IPS-11a (cell line): ENCODE data around the gene FARP1.

ENCODE experiments used
- H3K4me3 ChIP-seq: one replicate; pipeline ENCODE4 v1.5.1; 2013; ENCODE audit warnings: low read depth, low read length, control low read depth

FARP1 gene

GRCh38 chr13:98198683-98199082 lies 55.8 kb downstream of the FARP1 start:
- no peak overlapping the region for H3K4me3 ChIP-seq

GRCh38 chr13:98199480-98199879 lies 56.6 kb downstream of the FARP1 start:
- no peak overlapping the region for H3K4me3 ChIP-seq

- no peak overlapping the region for H3K4me3 ChIP-seq
Measured at GRCh38 chr13:98200211-98200878, 57.5 kb downstream of the FARP1 start.

GRCh38 chr13:98201189-98201588 lies 58.3 kb downstream of the FARP1 start:
- H3K4me3 ChIP-seq: no peak overlapping the region

GRCh38 chr13:98201984-98202383 lies 59.1 kb downstream of the FARP1 start:
- H3K4me3 ChIP-seq: no peak overlapping the region

GRCh38 chr13:98203646-98204326 lies 60.9 kb downstream of the FARP1 start:
- no peak overlapping the region for H3K4me3 ChIP-seq

GRCh38 chr13:98204546-98204945 lies 61.7 kb downstream of the FARP1 start:
- H3K4me3 ChIP-seq: no peak overlapping the region

GRCh38 chr13:98206946-98207345 lies 64.1 kb downstream of the FARP1 start:
- H3K4me3 ChIP-seq: no peak overlapping the region

GRCh38 chr13:98207416-98207815 lies 64.5 kb downstream of the FARP1 start:
- no peak overlapping the region for H3K4me3 ChIP-seq

GRCh38 chr13:98208606-98209005 lies 65.7 kb downstream of the FARP1 start:
- H3K4me3 ChIP-seq: no peak overlapping the region

- H3K4me3 ChIP-seq: no peak overlapping the region
Measured at GRCh38 chr13:98212763-98213162, 69.9 kb downstream of the FARP1 start.

- no peak overlapping the region for H3K4me3 ChIP-seq
Measured at GRCh38 chr13:98213354-98213753, 70.5 kb downstream of the FARP1 start.

GRCh38 chr13:98214008-98214643 lies 71.2 kb downstream of the FARP1 start:
- no peak overlapping the region for H3K4me3 ChIP-seq

GRCh38 chr13:98214707-98215106 lies 71.8 kb downstream of the FARP1 start:
- H3K4me3 ChIP-seq: no peak overlapping the region

- H3K4me3 ChIP-seq: no peak overlapping the region
Measured at GRCh38 chr13:98215508-98215907, 72.6 kb downstream of the FARP1 start.

GRCh38 chr13:98216135-98216565 lies 73.3 kb downstream of the FARP1 start:
- H3K4me3 ChIP-seq: no peak overlapping the region

- H3K4me3 ChIP-seq: no peak overlapping the region
Measured at GRCh38 chr13:98216711-98217285, 73.9 kb downstream of the FARP1 start.

GRCh38 chr13:98217597-98217996 lies 74.7 kb downstream of the FARP1 start:
- H3K4me3 ChIP-seq: no peak overlapping the region

- no peak overlapping the region for H3K4me3 ChIP-seq
Measured at GRCh38 chr13:98219685-98220084, 76.8 kb downstream of the FARP1 start.

GRCh38 chr13:98220271-98220791 lies 77.4 kb downstream of the FARP1 start:
- no peak overlapping the region for H3K4me3 ChIP-seq

- H3K4me3 ChIP-seq: no peak overlapping the region
Measured at GRCh38 chr13:98221234-98221633, 78.3 kb downstream of the FARP1 start.
